BJ (cell line): ENCODE results near the gene HEG1. TPM values are rescaled to one million over a fixed set of nuclear protein-coding genes. Genes with fewer than 3 reads are reported as not detected.

ENCODE experiments used
- CTCF ChIA-PET: fragments of 350-600 bp; formaldehyde crosslinking; extraction: SDS; loops from one replicate; lab custom pipeline; 2021; ENCODE audit warnings: antibody characterized with exemption, inconsistent platforms; lab: Yijun Ruan, JAX
- POLR2A ChIA-PET: fragments of 300-600 bp; sonication (Branson Sonifier 250); formaldehyde crosslinking; extraction: SDS; loops from one replicate; lab custom pipeline; 2021; ENCODE audit warnings: antibody characterized with exemption; lab: Charles Lee
- DNase-seq: peaks from one replicate; pipeline ENCODE4 v3.0.0-alpha.2; 2011; ENCODE audit warnings: low read depth
- H3K27me3 ChIP-seq: 2 replicates; pipeline ENCODE4 v1.6.0; 2011; ENCODE audit warnings: low read length; ENCODE audit not compliant: control insufficient read depth, insufficient read depth
- H3K36me3 ChIP-seq: 2 replicates; pipeline ENCODE4 v1.5.1; 2011; ENCODE audit warnings: low read length; ENCODE audit not compliant: control insufficient read depth, insufficient read depth
- H3K4me3 ChIP-seq: 2 replicates; pipeline ENCODE4 v1.5.1; 2011; ENCODE audit warnings: low read depth, mild to moderate bottlenecking, control low read depth, low read length
- polyA plus RNA-seq: library from polyadenylated mRNA; depleted of rRNA; stranded (reverse); fragments of >200 nt; gene quantifications from 2 replicates; pipeline ENCODE4 v1.2.3, GENCODE V29; 2011
- TF ChIP-seq, protein P1 (sequence below): IDR thresholded peaks from 2 replicates; pipeline ENCODE4 v1.5.1; 2011; ENCODE audit warnings: low read depth, mild to moderate bottlenecking, control low read depth, inconsistent platforms, low read length, moderate library complexity; ENCODE audit not compliant: insufficient read depth

Gene HEG1
- polyA plus RNA-seq, 1 experiment: 94.7 TPM

- ChIA-PET CTCF (interaction anchor here (1.3 kb wide), 1 partner anchor 11 kb away, joined by 5 read pairs; no protein-coding TSS in a partner anchor), POLR2A (interaction anchor here (0.6 kb wide), 1 partner anchor 8 kb away, joined by 3 read pairs; no protein-coding TSS in a partner anchor)
- no peaks in the 10 kb centered on the region; the same call in 1 of the 2 replicates for H3K27me3 ChIP-seq
- H3K36me3 ChIP-seq: peaks cover 1% of the 10 kb centered on the region; the same call in 1 of the 2 replicates
- no peak for DNase-seq
- H3K4me3 ChIP-seq: no peak overlapping the region
- TF ChIP-seq, protein P1, sequence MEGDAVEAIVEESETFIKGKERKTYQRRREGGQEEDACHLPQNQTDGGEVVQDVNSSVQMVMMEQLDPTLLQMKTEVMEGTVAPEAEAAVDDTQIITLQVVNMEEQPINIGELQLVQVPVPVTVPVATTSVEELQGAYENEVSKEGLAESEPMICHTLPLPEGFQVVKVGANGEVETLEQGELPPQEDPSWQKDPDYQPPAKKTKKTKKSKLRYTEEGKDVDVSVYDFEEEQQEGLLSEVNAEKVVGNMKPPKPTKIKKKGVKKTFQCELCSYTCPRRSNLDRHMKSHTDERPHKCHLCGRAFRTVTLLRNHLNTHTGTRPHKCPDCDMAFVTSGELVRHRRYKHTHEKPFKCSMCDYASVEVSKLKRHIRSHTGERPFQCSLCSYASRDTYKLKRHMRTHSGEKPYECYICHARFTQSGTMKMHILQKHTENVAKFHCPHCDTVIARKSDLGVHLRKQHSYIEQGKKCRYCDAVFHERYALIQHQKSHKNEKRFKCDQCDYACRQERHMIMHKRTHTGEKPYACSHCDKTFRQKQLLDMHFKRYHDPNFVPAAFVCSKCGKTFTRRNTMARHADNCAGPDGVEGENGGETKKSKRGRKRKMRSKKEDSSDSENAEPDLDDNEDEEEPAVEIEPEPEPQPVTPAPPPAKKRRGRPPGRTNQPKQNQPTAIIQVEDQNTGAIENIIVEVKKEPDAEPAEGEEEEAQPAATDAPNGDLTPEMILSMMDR: no peak
Observed at GRCh38 chr3:125098611-125099291, 43.0 kb upstream of the HEG1 start.

DNA sequence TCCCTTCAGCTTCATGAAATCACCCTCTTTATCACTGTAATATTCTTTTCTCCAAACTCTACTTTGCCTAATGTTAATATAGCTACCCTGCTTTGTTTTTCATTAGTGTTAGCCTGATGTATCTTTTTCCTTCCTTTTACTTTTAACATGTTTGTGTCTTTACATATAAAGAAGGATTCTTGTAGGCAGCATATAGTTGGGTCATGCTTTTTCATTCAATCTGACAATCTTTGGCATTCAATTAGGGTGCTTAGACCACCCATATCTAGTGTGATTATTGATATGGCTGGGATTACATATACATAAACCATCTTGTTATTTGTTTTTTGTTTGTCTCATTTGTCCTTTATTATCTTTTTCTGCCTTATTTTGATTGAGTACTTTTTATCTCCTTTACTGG is 34.9 kb upstream of the HEG1 start:
- POLR2A ChIA-PET: interaction anchor here (0.6 kb wide), 1 partner anchor 8 kb away, joined by 3 read pairs; no protein-coding TSS in a partner anchor
- peaks cover 1% of the 10 kb centered on the region; the same call in 1 of the 2 replicates for H3K36me3 ChIP-seq
- CTCF ChIA-PET: interaction anchor here (1.0 kb wide), 1 partner anchor 15 kb away, joined by 4 read pairs; no protein-coding TSS in a partner anchor
- H3K4me3 ChIP-seq: no peak overlapping the region
- TF ChIP-seq, protein P1: no peak
- no peaks in the 10 kb centered on the region; the same call in 1 of the 2 replicates for H3K27me3 ChIP-seq
- DNase-seq: no peak

DNA sequence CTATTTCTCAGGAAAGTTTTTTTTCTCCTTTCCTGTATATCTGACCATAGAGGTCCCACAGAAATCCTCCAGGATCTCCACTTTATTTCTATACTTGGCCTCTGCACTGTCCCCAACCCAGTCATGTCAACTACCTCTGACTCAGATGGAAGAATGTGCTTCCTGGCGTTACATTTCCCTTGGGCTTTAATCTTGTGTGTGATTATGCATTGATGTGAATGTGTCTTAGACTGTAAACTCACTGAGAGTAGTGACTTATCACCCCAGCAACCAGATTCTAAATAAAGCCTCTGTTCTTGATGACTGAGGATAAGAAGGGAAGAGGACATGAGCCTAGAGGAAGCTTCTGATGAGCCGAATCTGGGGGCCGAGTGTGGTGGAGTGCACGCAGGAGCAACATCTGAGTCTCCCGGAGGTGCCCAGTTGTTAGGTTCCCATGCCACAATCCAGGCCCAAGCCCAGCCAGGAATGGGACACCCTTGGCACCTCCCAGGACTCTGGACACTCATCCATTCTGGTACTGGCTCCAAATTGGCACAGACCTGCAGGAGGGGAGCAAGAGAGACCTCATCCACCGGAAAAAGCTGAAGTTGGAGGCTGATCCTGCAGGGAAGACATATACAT is 32.1 kb upstream of the HEG1 start:
- Histone ChIP-seq H3K27me3 (no peaks in the 10 kb centered on the region), H3K36me3 (no peaks in the 10 kb centered on the region), H3K4me3 (no peak overlapping the region)
- TF ChIP-seq, protein P1: no peak
- ChIA-PET POLR2A (no interaction called here), CTCF (interaction anchor here (1.1 kb wide), 1 partner anchor 10 kb away, joined by 5 read pairs; no protein-coding TSS in a partner anchor)
- peak; percentile 41 for DNase-seq

GRCh38 chr3:125085166-125085565 is 29.4 kb upstream of the HEG1 start:
- DNase-seq: no peak
- POLR2A ChIA-PET: no interaction called here

More at GRCh38 chr3:125085166-125085565, 29.4 kb upstream of the HEG1 start:
- TF ChIP-seq, protein P1: no peak
- Histone ChIP-seq H3K27me3 (no peaks in the 10 kb centered on the region), H3K36me3 (no peaks in the 10 kb centered on the region), H3K4me3 (no peak overlapping the region)
- CTCF ChIA-PET: no interaction called here
